B cell (primary cell): ENCODE measurements around the gene COX6B2. TPM values are rescaled to one million over a fixed set of nuclear protein-coding genes. Genes with fewer than 3 reads are reported as not detected.

Experiments
- ATAC-seq: fragments of 200-7000 bp; cut with Tn5 transposase; one replicate; pipeline ENCODE4 v1.10.0; 2021; ENCODE audit warnings: low read depth, mild to moderate bottlenecking, moderate number of reproducible peaks, moderate library complexity
- CTCF ChIA-PET: fragments of 350-600 bp; sonication (Branson Sonifier 250); formaldehyde crosslinking; loops from one replicate; lab custom pipeline; 2021; ENCODE audit warnings: antibody characterized with exemption, inconsistent platforms; lab: Charles Lee
- POLR2A ChIA-PET: fragments of 350-600 bp; sonication (Branson Sonifier 250); formaldehyde crosslinking; loops from one replicate; lab custom pipeline; 2021; ENCODE audit warnings: antibody characterized with exemption; lab: Charles Lee
- DNase-seq: peaks from one replicate; pipeline ENCODE4 v3.0.0; 2013
- H2AFZ ChIP-seq: 2 replicates; pipeline ENCODE4 v1.6.1; 2012; ENCODE audit warnings: mild to moderate bottlenecking, low read depth, low read length; ENCODE audit not compliant: insufficient read depth, poor library complexity, severe bottlenecking
- H3K27ac ChIP-seq, 2 donors: 1 replicate in 1 of 2; 2 replicates in 1 of 2; pipeline ENCODE4 v1.5.1; 2012 to 2013; ENCODE audit warnings: low read length in 2 of 2, mild to moderate bottlenecking in 2 of 2, moderate library complexity in 1 of 2
- H3K27me3 ChIP-seq, 4 experiments: fragments of 200-600 bp in 1 of 4; sonication (generic) in 1 of 4; replicated peaks in 1 of 4; 1 replicate in 2 of 4; 2 replicates in 2 of 4; pipeline versions ENCODE4 v1.6.1 to v1.7.0; 2013 to 2016; ENCODE audit warnings: low read length in 3 of 4, mild to moderate bottlenecking in 2 of 4, mixed read lengths in 1 of 4, moderate library complexity in 1 of 4; ENCODE audit not compliant: insufficient read depth in 4 of 4, control insufficient read depth in 3 of 4; ENCODE audit errors: control extremely low read depth in 1 of 4
- H3K36me3 ChIP-seq, 2 experiments: replicated peaks in 1 of 2; 1 replicate in 1 of 2; 2 replicates in 1 of 2; pipeline versions ENCODE4 v1.6.1 to v1.7.1; 2013; ENCODE audit warnings: low read length in 1 of 2; ENCODE audit not compliant: insufficient read depth in 2 of 2, control insufficient read depth in 1 of 2; ENCODE audit errors: control extremely low read depth in 1 of 2, extremely low read depth in 1 of 2
- H3K4me1 ChIP-seq, 2 donors: fragments of 200-600 bp in 1 of 2; sonication (generic) in 1 of 2; 1 replicate in 1 of 2; 2 replicates in 1 of 2; pipeline versions ENCODE4 v1.5.1 to v1.6.1; 2013 to 2017; ENCODE audit warnings: low read length in 2 of 2; ENCODE audit not compliant: control insufficient read depth in 2 of 2, insufficient read depth in 2 of 2
- H3K4me2 ChIP-seq: replicated peaks from 2 replicates; pipeline ENCODE3; 2012; ENCODE audit warnings: mild to moderate bottlenecking, low read depth, low read length; ENCODE audit not compliant: poor library complexity, severe bottlenecking
- H3K4me3 ChIP-seq, 5 experiments: fragments of 200-600 bp in 1 of 5; sonication (generic) in 1 of 5; 1 replicate in 3 of 5; 2 replicates in 2 of 5; pipeline versions ENCODE4 v1.5.1 to v1.7.0; 2011 to 2016; ENCODE audit warnings: low read length in 4 of 5, mild to moderate bottlenecking in 4 of 5, low read depth in 2 of 5, control low read depth in 1 of 5, moderate library complexity in 1 of 5; ENCODE audit not compliant: insufficient read depth in 1 of 5; ENCODE audit errors: control extremely low read depth in 1 of 5, extremely low read depth in 1 of 5
- H3K79me2 ChIP-seq: fragments of 200-600 bp; sonication (generic); one replicate; pipeline ENCODE4 v1.6.0; 2016; ENCODE audit warnings: low read length; ENCODE audit not compliant: control insufficient read depth, insufficient read depth
- H3K9ac ChIP-seq: fragments of 200-600 bp; sonication (generic); 2 replicates; pipeline ENCODE4 v1.6.1; 2017; ENCODE audit warnings: mild to moderate bottlenecking, low read length, moderate library complexity
- H3K9me3 ChIP-seq, 3 donors: one replicate each; pipeline versions ENCODE4 v1.6.1 to v1.7.1; 2013; ENCODE audit warnings: low read length in 2 of 3; ENCODE audit not compliant: control insufficient read depth in 2 of 3, insufficient read depth in 1 of 3; ENCODE audit errors: control extremely low read depth in 1 of 3
- H4K20me1 ChIP-seq: 2 replicates; pipeline ENCODE4 v1.6.0; 2012; ENCODE audit warnings: mild to moderate bottlenecking, low read length; ENCODE audit not compliant: insufficient read depth, control insufficient read depth, poor library complexity, severe bottlenecking
- H3K27ac Mint-ChIP-seq: one replicate; pipeline ENCODE4 v1.8.0; 2021; ENCODE audit warnings: mixed read lengths
- H3K27me3 Mint-ChIP-seq: one replicate; pipeline ENCODE4 v1.8.0; 2021; ENCODE audit warnings: mixed read lengths
- H3K4me1 Mint-ChIP-seq: one replicate; pipeline ENCODE4 v1.8.0; 2021; ENCODE audit warnings: mixed read lengths
- H3K4me3 Mint-ChIP-seq: one replicate; pipeline ENCODE4 v1.8.0; 2021; ENCODE audit warnings: mixed read lengths
- H3K9me3 Mint-ChIP-seq: one replicate; pipeline ENCODE4 v1.8.0; 2022; ENCODE audit warnings: mixed read lengths; ENCODE audit not compliant: insufficient read depth
- CTCF ChIP-seq: fragments of 200-600 bp; IDR thresholded peaks from one replicate; pipeline ENCODE4 v1.8.0; 2022; ENCODE audit warnings: antibody characterized with exemption, mild to moderate bottlenecking
- EZH2 ChIP-seq: IDR thresholded peaks from 2 replicates; pipeline ENCODE4 v1.6.1; 2012; ENCODE audit warnings: borderline replicate concordance, low read depth, mild to moderate bottlenecking, moderate library complexity, low read length; ENCODE audit not compliant: insufficient read depth, poor library complexity, severe bottlenecking
- WGBS: methylation state at CpG from one replicate; pipeline ENCODE4 v1.1.5; 2013; ENCODE audit warnings: missing lambda C conversion rate; ENCODE audit not compliant: insufficient coverage; 5-methylcytosine and 5-hydroxymethylcytosine counted together
- intact Hi-C: fragments of 100-400 bp; cut with micrococcal nuclease; formaldehyde crosslinking; loops from one replicate; pipeline ENCODE4 v1.10.0; 2022
- polyA plus RNA-seq: library from polyadenylated mRNA; depleted of rRNA; stranded (reverse); fragments of >200 nt; gene quantifications from 2 replicates; pipeline ENCODE4 v1.2.3, GENCODE V29; 2012
- total RNA-seq, 2 donors: library from RNA; stranded (reverse); fragments of 120-200 nt in 1 of 2; gene quantifications; 1 replicate in 1 of 2; 2 replicates in 1 of 2; pipeline versions ENCODE4 v1.2.3 to v1.2.4, GENCODE V29; 2013 to 2022

Gene COX6B2
- total and polyA plus RNA-seq, 2 donors (not counting 1 experiment from before 2014, with no cell fraction given), result not detected

GRCh38 chr19:55365245-55365644 lies 10.7 kb upstream of the COX6B2 start:
- H3K4me1 Mint-ChIP-seq, result peaks cover 4% of the 10 kb centered on the region
- no peaks in the 10 kb centered on the region for H4K20me1 ChIP-seq
- no peak overlapping the region for H3K4me3 ChIP-seq
- H3K9me3 Mint-ChIP-seq, result no peaks in the 10 kb centered on the region
- no peak overlapping the region for H3K27ac ChIP-seq
- H3K9ac ChIP-seq, result no peak overlapping the region
- H3K4me2 ChIP-seq, result no peak overlapping the region
- H3K27ac Mint-ChIP-seq, result no peak overlapping the region
- DNase-seq (no peak), ATAC-seq (no peak)
- ChIA-PET POLR2A (no interaction called here), CTCF (no interaction called here)
- peaks cover 0 to 13% (median 0%) of the 10 kb centered on the region in 3 donors for H3K9me3 ChIP-seq
- WGBS, result 87% methylated on average over 7 of the region's 8 CpGs
- H3K4me1 ChIP-seq, result peaks cover 14 to 15% of the 10 kb centered on the region in 2 donors
- no peaks in the 10 kb centered on the region for H3K36me3 ChIP-seq
- H3K27me3 ChIP-seq, result peaks cover 0 to 33% (median 12%) of the 10 kb centered on the region in 4 experiments
- no peaks in the 10 kb centered on the region for H3K79me2 ChIP-seq
- intact Hi-C loops, result no loop called here
- no peak overlapping the region for H2AFZ ChIP-seq
- TF ChIP-seq CTCF (no peak), EZH2 (no peak)
- no peak overlapping the region for H3K4me3 Mint-ChIP-seq
- peaks cover 17% of the 10 kb centered on the region for H3K27me3 Mint-ChIP-seq

GRCh38 chr19:55362990-55363716 lies 8.6 kb upstream of the COX6B2 start, which contains the start of gene GARIN5B:
TSS of gene GARIN5B (minus strand) at chr19:55363260. CDS start at chr19:55363066, 194 bp downstream.
- ATAC-seq, result no peak
- Histone ChIP-seq H3K4me2 (no peak within 1 kb of the TSS), H3K27me3 (peaks cover 0 to 14% (median 4%) of the 10 kb centered on the region in 4 experiments), H3K79me2 (no peaks in the 10 kb centered on the region), H3K36me3 (no peaks in the 10 kb centered on the region), H3K4me3 (no peak within 1 kb of the TSS), H3K27ac (no peak within 1 kb of the TSS), H3K9ac (no peak within 1 kb of the TSS), H3K9me3 (no peaks in the 10 kb centered on the region), H3K4me1 (no peaks in the 10 kb centered on the region), H2AFZ (no peak within 1 kb of the TSS), H4K20me1 (no peaks in the 10 kb centered on the region)
- Mint-ChIP-seq H3K27me3 (peaks cover 13% of the 10 kb centered on the region), H3K4me3 (no peak within 1 kb of the TSS), H3K27ac (no peak within 1 kb of the TSS), H3K4me1 (no peaks in the 10 kb centered on the region), H3K9me3 (no peaks in the 10 kb centered on the region)
- intact Hi-C loops, result no loop called here
- CTCF ChIA-PET, result no interaction called here
- WGBS, result 93% methylated on average over 23 of the region's 27 CpGs
- no peak for DNase-seq
- TF ChIP-seq EZH2, result no peak
- no peak for TF ChIP-seq CTCF
- POLR2A ChIA-PET, result no interaction called here
